HEK293 (cell line): ENCODE data around the gene ELAVL2.

Experiments
- CTCF ChIP-seq: fragments of 450-650 bp; formaldehyde crosslinking; IDR thresholded peaks from 2 replicates; pipeline ENCODE4 v1.5.1; 2016; ENCODE audit warnings: missing biosample characterization, missing genetic modification characterization
- SALL2 ChIP-seq: fragments of 450-650 bp; formaldehyde crosslinking; IDR thresholded peaks from 2 replicates; pipeline ENCODE4 v1.5.0; 2017; ENCODE audit warnings: missing biosample characterization, mild to moderate bottlenecking, missing genetic modification characterization, borderline replicate concordance
- SP2 ChIP-seq: fragments of 450-650 bp; formaldehyde crosslinking; IDR thresholded peaks from 2 replicates; pipeline ENCODE4 v1.5.1; 2016; ENCODE audit warnings: missing biosample characterization, missing genetic modification characterization
- ZBTB1 ChIP-seq: fragments of 450-650 bp; formaldehyde crosslinking; IDR thresholded peaks from 2 replicates; pipeline ENCODE4 v1.5.1; 2016; ENCODE audit warnings: missing biosample characterization, missing genetic modification characterization
- ZFP41 ChIP-seq: fragments of 450-650 bp; formaldehyde crosslinking; IDR thresholded peaks from 2 replicates; pipeline ENCODE4 v1.5.1; 2016; ENCODE audit warnings: missing biosample characterization, missing genetic modification characterization, borderline replicate concordance
- ZNF114 ChIP-seq: fragments of 450-650 bp; formaldehyde crosslinking; IDR thresholded peaks from 2 replicates; pipeline ENCODE4 v1.5.0; 2017; ENCODE audit warnings: missing biosample characterization, missing genetic modification characterization
- ZNF138 ChIP-seq: fragments of 450-650 bp; formaldehyde crosslinking; IDR thresholded peaks from 2 replicates; pipeline ENCODE4 v1.5.1; 2016; ENCODE audit warnings: missing biosample characterization, missing genetic modification characterization, borderline replicate concordance
- ZNF140 ChIP-seq: fragments of 450-650 bp; formaldehyde crosslinking; IDR thresholded peaks from 2 replicates; pipeline ENCODE4 v1.5.1; 2016; ENCODE audit warnings: missing biosample characterization, missing genetic modification characterization
- ZNF391 ChIP-seq: fragments of 450-650 bp; formaldehyde crosslinking; IDR thresholded peaks from 2 replicates; pipeline ENCODE4 v1.5.1; 2016; ENCODE audit warnings: low read depth, missing biosample characterization, missing genetic modification characterization, borderline replicate concordance
- ZNF449 ChIP-seq: fragments of 450-650 bp; formaldehyde crosslinking; IDR thresholded peaks from 2 replicates; pipeline ENCODE4 v1.5.1; 2017; ENCODE audit warnings: missing biosample characterization, mild to moderate bottlenecking, missing genetic modification characterization, moderate library complexity
- TF ChIP-seq, protein P1 (sequence below): IDR thresholded peaks from 2 replicates; pipeline ENCODE4 v1.6.1; 2011; ENCODE audit warnings: mild to moderate bottlenecking, low read depth, low read length, borderline replicate concordance
- TF ChIP-seq, protein P2 (sequence below): fragments of 450-650 bp; formaldehyde crosslinking; IDR thresholded peaks from 2 replicates; pipeline ENCODE4 v1.5.1; 2017; ENCODE audit warnings: missing biosample characterization, missing genetic modification characterization

- TF ChIP-seq CTCF (tag by site-specific recombination): no peak
- TF ChIP-seq SP2 (tag by site-specific recombination): no peak
- TF ChIP-seq ZNF449 (tag by site-specific recombination): no peak
- TF ChIP-seq ZNF114: no peak
- TF ChIP-seq, protein P1, sequence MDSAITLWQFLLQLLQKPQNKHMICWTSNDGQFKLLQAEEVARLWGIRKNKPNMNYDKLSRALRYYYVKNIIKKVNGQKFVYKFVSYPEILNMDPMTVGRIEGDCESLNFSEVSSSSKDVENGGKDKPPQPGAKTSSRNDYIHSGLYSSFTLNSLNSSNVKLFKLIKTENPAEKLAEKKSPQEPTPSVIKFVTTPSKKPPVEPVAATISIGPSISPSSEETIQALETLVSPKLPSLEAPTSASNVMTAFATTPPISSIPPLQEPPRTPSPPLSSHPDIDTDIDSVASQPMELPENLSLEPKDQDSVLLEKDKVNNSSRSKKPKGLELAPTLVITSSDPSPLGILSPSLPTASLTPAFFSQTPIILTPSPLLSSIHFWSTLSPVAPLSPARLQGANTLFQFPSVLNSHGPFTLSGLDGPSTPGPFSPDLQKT: no peak
- TF ChIP-seq ZNF140 (tag by site-specific recombination): no peak
- TF ChIP-seq SALL2: no peak
- TF ChIP-seq ZNF391 (tag by site-specific recombination): no peak
- TF ChIP-seq ZNF138 (tag by site-specific recombination): no peak
- TF ChIP-seq, protein P2, sequence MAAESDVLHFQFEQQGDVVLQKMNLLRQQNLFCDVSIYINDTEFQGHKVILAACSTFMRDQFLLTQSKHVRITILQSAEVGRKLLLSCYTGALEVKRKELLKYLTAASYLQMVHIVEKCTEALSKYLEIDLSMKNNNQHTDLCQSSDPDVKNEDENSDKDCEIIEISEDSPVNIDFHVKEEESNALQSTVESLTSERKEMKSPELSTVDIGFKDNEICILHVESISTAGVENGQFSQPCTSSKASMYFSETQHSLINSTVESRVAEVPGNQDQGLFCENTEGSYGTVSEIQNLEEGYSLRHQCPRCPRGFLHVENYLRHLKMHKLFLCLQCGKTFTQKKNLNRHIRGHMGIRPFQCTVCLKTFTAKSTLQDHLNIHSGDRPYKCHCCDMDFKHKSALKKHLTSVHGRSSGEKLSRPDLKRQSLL (tag by site-specific recombination): no peak
- no peak for TF ChIP-seq ZBTB1
- TF ChIP-seq ZFP41: no peak
Observed at GRCh38 chr9:23686896-23687295, 139.1 kb downstream of the ELAVL2 start.
